OCI-LY1 (cell line): Measurements from ENCODE around the gene PKM.

Source experiments
- H2AFZ ChIP-seq: fragments of 200-600 bp; sonication (generic), shearing (Covaris generic); 2 replicates; pipeline ENCODE4 v1.6.0; 2014; ENCODE audit warnings: antibody characterized with exemption, mild to moderate bottlenecking, low read length
- H3F3A ChIP-seq: fragments of 200-600 bp; sonication (generic), shearing (Covaris generic); 2 replicates; pipeline ENCODE4 v1.6.0; 2014; ENCODE audit warnings: mild to moderate bottlenecking, antibody characterized with exemption, low read length, moderate library complexity; ENCODE audit not compliant: insufficient read depth
- H3K27ac ChIP-seq: fragments of 200-600 bp; sonication (generic); 2 replicates; pipeline ENCODE4 v1.5.1; 2014; ENCODE audit warnings: low read length, mixed run types, mild to moderate bottlenecking, low read depth; ENCODE audit not compliant: poor library complexity, severe bottlenecking
- H3K27me3 ChIP-seq: fragments of 200-600 bp; sonication (generic); 2 replicates; pipeline ENCODE4 v1.6.0; 2014; ENCODE audit warnings: antibody characterized with exemption, mild to moderate bottlenecking, low read length, moderate library complexity; ENCODE audit not compliant: insufficient read depth
- H3K36me3 ChIP-seq: fragments of 200-600 bp; sonication (generic); 2 replicates; pipeline ENCODE4 v1.6.1; 2014; ENCODE audit warnings: mild to moderate bottlenecking, antibody characterized with exemption, low read length, moderate library complexity, mixed read lengths; ENCODE audit not compliant: insufficient read depth
- H3K4me1 ChIP-seq: fragments of 200-600 bp; sonication (generic); 2 replicates; pipeline ENCODE4 v1.5.1; 2014; ENCODE audit warnings: mild to moderate bottlenecking, low read length, moderate library complexity; ENCODE audit not compliant: insufficient read depth, severe bottlenecking
- H3K4me2 ChIP-seq: fragments of 200-600 bp; sonication (generic), shearing (Covaris generic); 2 replicates; pipeline ENCODE4 v1.6.1; 2014; ENCODE audit warnings: low read length
- H3K4me3 ChIP-seq: fragments of 200-600 bp; sonication (generic); 2 replicates; pipeline ENCODE4 v1.5.1; 2014; ENCODE audit warnings: low read length, low read depth, mild to moderate bottlenecking, mixed read lengths; ENCODE audit not compliant: poor library complexity, severe bottlenecking
- H3K79me2 ChIP-seq: fragments of 200-600 bp; shearing (Covaris generic); 2 replicates; pipeline ENCODE4 v1.6.1; 2016; ENCODE audit warnings: mixed run types, low read length, mixed read lengths; ENCODE audit not compliant: insufficient read depth
- H3K9ac ChIP-seq: fragments of 200-600 bp; sonication (generic), shearing (Covaris generic); 2 replicates; pipeline ENCODE4 v1.6.1; 2014; ENCODE audit warnings: mild to moderate bottlenecking, low read length, mixed read lengths
- H3K9me2 ChIP-seq: fragments of 200-600 bp; sonication (generic), shearing (Covaris generic); 2 replicates; pipeline ENCODE4 v1.6.1; 2014; ENCODE audit warnings: low read depth, mild to moderate bottlenecking, low read length, mixed read lengths
- H3K9me3 ChIP-seq: fragments of 200-600 bp; shearing (Covaris generic); 2 replicates; pipeline ENCODE4 v1.6.1; 2014; ENCODE audit warnings: low read length, mixed read lengths
- H4K20me1 ChIP-seq: fragments of 200-600 bp; sonication (generic), shearing (Covaris generic); 2 replicates; pipeline ENCODE4 v1.6.0; 2016; ENCODE audit warnings: mild to moderate bottlenecking, low read length; ENCODE audit not compliant: insufficient read depth
- EZH2 ChIP-seq: fragments of 200-600 bp; sonication (generic), shearing (Covaris generic); IDR thresholded peaks from 2 replicates; pipeline ENCODE4 v1.8.0; 2017; ENCODE audit warnings: borderline replicate concordance, mixed run types, mild to moderate bottlenecking, antibody characterized with exemption, low read length, moderate library complexity, mixed read lengths
- TF ChIP-seq, protein P1 (sequence below): fragments of 200-600 bp; sonication (generic), shearing (Covaris generic); IDR thresholded peaks from 2 replicates; pipeline ENCODE4 v1.5.1; 2017; ENCODE audit warnings: mild to moderate bottlenecking, antibody characterized with exemption, low read length, moderate library complexity, mixed read lengths

Gene PKM

DNA sequence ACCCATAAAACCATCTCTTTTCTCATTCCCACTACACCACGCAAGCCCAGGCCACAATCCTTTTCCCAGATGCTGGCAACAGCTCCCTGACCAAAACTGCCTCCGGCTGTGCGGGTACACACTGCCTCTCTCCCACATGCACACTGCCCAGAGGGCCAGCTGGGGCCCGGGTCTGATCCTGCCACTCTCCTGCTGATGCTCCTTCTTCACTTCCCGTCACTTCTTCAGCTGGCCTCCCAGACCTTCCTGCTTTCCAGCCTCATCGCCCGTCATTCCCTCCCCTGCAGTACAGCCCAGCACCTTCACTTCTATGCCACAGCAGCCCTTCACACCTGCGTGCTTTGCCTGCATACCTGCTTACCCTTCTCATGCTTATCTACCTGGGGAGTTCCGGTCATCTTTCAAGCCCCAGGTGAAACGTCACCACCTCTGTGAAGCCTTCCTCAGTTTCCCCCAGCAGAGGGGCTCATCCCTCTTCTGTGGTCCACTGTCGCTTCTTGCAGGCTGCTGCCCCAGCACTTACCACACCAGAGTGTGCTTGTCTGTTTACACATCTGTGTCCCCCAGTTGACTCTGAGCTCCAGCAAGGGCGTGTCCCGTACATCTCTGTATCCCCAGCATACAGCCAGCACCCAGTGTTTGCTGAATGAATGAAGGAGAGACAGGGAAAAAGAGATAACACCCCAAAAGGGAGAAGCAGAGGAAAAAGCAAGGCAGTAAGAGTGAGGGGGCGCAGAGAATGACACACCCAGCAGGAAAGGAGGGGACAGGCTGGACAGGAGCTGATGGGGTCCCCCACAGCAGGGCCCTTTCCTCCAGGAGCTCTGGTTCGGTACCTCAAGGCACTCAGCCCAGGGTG lies 55.6 kb downstream of the PKM start:
- no peaks in the 10 kb centered on the region for H3K4me1 ChIP-seq
- H3K4me2 ChIP-seq, result no peak overlapping the region
- H2AFZ ChIP-seq, result no peak overlapping the region
- no peaks in the 10 kb centered on the region for H3K27me3 ChIP-seq
- no peak overlapping the region for H3K27ac ChIP-seq
- no peaks in the 10 kb centered on the region for H3K36me3 ChIP-seq
- no peaks in the 10 kb centered on the region for H3F3A ChIP-seq
- H3K79me2 ChIP-seq, result no peaks in the 10 kb centered on the region
- H3K9me2 ChIP-seq, result no peaks in the 10 kb centered on the region
- H3K9ac ChIP-seq, result no peak overlapping the region
- H4K20me1 ChIP-seq, result no peaks in the 10 kb centered on the region
- H3K9me3 ChIP-seq, result no peaks in the 10 kb centered on the region
- H3K4me3 ChIP-seq, result no peak overlapping the region
- TF ChIP-seq, protein P1, sequence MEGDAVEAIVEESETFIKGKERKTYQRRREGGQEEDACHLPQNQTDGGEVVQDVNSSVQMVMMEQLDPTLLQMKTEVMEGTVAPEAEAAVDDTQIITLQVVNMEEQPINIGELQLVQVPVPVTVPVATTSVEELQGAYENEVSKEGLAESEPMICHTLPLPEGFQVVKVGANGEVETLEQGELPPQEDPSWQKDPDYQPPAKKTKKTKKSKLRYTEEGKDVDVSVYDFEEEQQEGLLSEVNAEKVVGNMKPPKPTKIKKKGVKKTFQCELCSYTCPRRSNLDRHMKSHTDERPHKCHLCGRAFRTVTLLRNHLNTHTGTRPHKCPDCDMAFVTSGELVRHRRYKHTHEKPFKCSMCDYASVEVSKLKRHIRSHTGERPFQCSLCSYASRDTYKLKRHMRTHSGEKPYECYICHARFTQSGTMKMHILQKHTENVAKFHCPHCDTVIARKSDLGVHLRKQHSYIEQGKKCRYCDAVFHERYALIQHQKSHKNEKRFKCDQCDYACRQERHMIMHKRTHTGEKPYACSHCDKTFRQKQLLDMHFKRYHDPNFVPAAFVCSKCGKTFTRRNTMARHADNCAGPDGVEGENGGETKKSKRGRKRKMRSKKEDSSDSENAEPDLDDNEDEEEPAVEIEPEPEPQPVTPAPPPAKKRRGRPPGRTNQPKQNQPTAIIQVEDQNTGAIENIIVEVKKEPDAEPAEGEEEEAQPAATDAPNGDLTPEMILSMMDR, result no peak
- no peak for TF ChIP-seq EZH2

DNA sequence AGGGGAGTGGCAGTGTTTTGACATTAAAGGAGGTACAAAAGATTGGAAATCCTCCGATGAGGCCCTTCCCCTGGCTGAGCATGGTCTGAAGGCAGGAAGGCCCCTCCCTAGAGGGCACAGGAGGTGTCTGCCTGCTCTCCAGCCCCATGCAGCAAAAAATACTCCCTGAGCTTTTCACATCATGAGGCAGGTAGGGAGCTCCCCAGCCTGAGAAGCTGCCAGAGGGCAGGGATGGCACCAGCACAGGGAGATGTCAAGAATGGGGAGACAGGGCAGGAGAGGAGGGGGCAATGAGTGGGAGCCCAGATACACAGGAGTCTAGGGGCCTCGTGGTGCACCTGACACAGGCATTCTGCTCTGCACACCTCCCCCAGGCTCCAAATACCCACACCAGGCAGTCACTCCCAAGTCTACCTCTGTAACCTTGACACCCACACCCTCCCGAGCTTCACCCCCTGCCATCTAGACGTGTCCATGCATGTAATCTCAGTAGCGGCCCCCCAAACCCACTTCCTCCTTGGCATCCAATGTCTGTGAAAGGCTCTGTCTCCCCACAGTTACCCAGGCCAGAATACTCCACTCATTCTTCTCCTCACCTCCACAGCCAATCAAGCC lies 56.3 kb downstream of the PKM start:
- no peak for TF ChIP-seq EZH2
- TF ChIP-seq, protein P1, result no peak
- H3K9me2 ChIP-seq, result no peaks in the 10 kb centered on the region
- no peaks in the 10 kb centered on the region for H3K9me3 ChIP-seq
- H2AFZ ChIP-seq, result no peak overlapping the region
- no peak overlapping the region for H3K27ac ChIP-seq
- H3K79me2 ChIP-seq, result no peaks in the 10 kb centered on the region
- H3K27me3 ChIP-seq, result no peaks in the 10 kb centered on the region
- H3K9ac ChIP-seq, result no peak overlapping the region
- no peaks in the 10 kb centered on the region for H3F3A ChIP-seq
- no peak overlapping the region for H3K4me3 ChIP-seq
- H3K4me2 ChIP-seq, result no peak overlapping the region
- no peaks in the 10 kb centered on the region for H3K36me3 ChIP-seq
- H3K4me1 ChIP-seq, result no peaks in the 10 kb centered on the region
- no peaks in the 10 kb centered on the region for H4K20me1 ChIP-seq

DNA sequence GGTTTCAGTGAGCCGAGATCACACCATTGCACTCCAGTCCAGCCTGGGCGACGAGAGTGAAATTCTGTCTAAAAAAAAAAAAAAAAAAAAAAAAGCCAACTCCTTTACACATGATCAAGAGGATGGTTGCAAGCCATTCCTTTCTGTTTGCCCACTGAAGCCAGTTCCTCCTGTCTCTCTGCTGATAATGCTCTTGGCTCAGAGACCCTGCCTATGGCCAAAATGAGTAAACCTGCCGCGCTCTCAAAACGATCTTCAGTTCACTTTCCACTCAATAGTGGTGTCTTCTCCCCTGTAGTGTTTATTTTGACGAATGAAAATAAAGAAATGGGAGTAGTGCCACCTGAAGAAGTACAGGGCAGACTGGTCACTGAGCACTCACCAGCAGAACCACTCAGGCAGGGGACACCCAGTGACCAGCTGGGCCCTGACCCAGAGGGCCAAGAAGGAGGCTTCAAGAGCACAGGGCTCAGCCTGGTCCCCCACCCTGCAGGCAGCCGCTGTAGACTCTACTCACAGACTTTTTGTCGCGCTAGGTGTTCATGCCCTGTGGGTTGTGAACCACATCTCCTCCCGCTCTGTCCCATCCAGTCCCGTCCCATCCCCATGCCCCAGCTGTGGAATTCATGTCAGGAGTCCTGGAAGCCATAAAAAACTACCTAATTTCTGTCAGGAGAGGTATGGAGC lies 57.0 kb downstream of the PKM start:
- H3K27ac ChIP-seq, result no peak overlapping the region
- H3K27me3 ChIP-seq, result no peaks in the 10 kb centered on the region
- no peak overlapping the region for H3K4me3 ChIP-seq
- H3K4me2 ChIP-seq, result no peak overlapping the region
- H3K9ac ChIP-seq, result no peak overlapping the region
- no peaks in the 10 kb centered on the region for H3F3A ChIP-seq
- H3K4me1 ChIP-seq, result no peaks in the 10 kb centered on the region
- no peaks in the 10 kb centered on the region for H3K9me2 ChIP-seq
- no peaks in the 10 kb centered on the region for H4K20me1 ChIP-seq
- TF ChIP-seq EZH2, result no peak
- TF ChIP-seq, protein P1, result no peak
- no peaks in the 10 kb centered on the region for H3K9me3 ChIP-seq
- H3K79me2 ChIP-seq, result no peaks in the 10 kb centered on the region
- no peaks in the 10 kb centered on the region for H3K36me3 ChIP-seq
- no peak overlapping the region for H2AFZ ChIP-seq
